ENCODE data around the gene LIMCH1. TPM values are rescaled to one million over a fixed set of nuclear protein-coding genes. Genes with fewer than 3 reads are reported as not detected.
A peak's percentile ranks its signal among the peaks of the same experiment; 100 is the strongest.

The LIMCH1 gene
- total RNA-seq, 1 donor from 2014 or later, result 7.1 TPM

DNA sequence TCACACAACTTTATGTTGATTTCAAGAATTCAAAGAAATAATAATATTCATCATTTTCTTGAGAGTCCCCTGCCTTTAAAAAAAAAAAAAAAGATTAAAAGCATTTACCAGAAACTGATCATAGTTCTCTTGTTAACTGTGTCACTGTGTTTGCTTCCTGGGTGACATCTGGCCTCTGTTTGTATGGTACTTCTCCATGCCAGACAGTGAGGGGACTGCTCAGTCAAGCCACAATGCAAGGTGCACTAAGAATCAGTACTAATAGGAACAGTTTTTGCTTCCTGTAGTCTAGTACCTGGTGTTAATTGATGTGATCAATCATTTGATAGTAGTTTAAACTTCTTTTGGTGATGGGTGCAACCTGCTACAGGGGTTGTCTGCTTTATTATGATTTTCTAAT, 133.0 kb downstream of the LIMCH1 start:
- Histone ChIP-seq H3K4me3 (ENCODE audit: insufficient read depth, low read depth, low read length) (no peak overlapping the region), H3K27ac (ENCODE audit: low read depth, low read length) (no peak overlapping the region), H3K36me3 (ENCODE audit: insufficient read depth, low read length) (no peaks in the 10 kb centered on the region), H3K4me2 (ENCODE audit: low read length) (no peak overlapping the region), H3K9me3 (ENCODE audit: insufficient read depth, low read depth, low read length) (no peaks in the 10 kb centered on the region), H3K27me3 (ENCODE audit: insufficient read depth, low read length) (no peaks in the 10 kb centered on the region), H3K4me1 (ENCODE audit: insufficient read depth, low read length) (no peaks in the 10 kb centered on the region), H2AFZ (ENCODE audit: low read depth, low read length) (no peak overlapping the region), H4K20me1 (ENCODE audit: insufficient read depth, low read length) (no peaks in the 10 kb centered on the region), H3K9ac (ENCODE audit: low read length) (no peak overlapping the region), H3K79me2 (ENCODE audit: insufficient read depth, low read length) (no peaks in the 10 kb centered on the region)
- FAIRE-seq (no peak), DNase-seq (ENCODE audit: low read depth) (no peak)
- Mint-ChIP-seq H3K27ac (ENCODE audit: unreplicated experiment) (no peak overlapping the region), H3K36me3 (ENCODE audit: low read depth, unreplicated experiment) (no peaks in the 10 kb centered on the region), H3K9me3 (ENCODE audit: unreplicated experiment) (no peaks in the 10 kb centered on the region), H3K4me1 (ENCODE audit: low read depth, unreplicated experiment) (no peaks in the 10 kb centered on the region), H3K27me3 (ENCODE audit: low read depth, unreplicated experiment) (no peaks in the 10 kb centered on the region), H3K4me3 (ENCODE audit: unreplicated experiment) (no peak overlapping the region)
- TF ChIP-seq EZH2 (IDR thresholded peaks at IDR 0.05; ENCODE audit: insufficient read depth, low read length), result no peak
- TF ChIP-seq, protein P1, sequence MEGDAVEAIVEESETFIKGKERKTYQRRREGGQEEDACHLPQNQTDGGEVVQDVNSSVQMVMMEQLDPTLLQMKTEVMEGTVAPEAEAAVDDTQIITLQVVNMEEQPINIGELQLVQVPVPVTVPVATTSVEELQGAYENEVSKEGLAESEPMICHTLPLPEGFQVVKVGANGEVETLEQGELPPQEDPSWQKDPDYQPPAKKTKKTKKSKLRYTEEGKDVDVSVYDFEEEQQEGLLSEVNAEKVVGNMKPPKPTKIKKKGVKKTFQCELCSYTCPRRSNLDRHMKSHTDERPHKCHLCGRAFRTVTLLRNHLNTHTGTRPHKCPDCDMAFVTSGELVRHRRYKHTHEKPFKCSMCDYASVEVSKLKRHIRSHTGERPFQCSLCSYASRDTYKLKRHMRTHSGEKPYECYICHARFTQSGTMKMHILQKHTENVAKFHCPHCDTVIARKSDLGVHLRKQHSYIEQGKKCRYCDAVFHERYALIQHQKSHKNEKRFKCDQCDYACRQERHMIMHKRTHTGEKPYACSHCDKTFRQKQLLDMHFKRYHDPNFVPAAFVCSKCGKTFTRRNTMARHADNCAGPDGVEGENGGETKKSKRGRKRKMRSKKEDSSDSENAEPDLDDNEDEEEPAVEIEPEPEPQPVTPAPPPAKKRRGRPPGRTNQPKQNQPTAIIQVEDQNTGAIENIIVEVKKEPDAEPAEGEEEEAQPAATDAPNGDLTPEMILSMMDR (IDR thresholded peaks at IDR 0.05; ENCODE audit: insufficient read depth, low read depth, low read length), result no peak

DNA sequence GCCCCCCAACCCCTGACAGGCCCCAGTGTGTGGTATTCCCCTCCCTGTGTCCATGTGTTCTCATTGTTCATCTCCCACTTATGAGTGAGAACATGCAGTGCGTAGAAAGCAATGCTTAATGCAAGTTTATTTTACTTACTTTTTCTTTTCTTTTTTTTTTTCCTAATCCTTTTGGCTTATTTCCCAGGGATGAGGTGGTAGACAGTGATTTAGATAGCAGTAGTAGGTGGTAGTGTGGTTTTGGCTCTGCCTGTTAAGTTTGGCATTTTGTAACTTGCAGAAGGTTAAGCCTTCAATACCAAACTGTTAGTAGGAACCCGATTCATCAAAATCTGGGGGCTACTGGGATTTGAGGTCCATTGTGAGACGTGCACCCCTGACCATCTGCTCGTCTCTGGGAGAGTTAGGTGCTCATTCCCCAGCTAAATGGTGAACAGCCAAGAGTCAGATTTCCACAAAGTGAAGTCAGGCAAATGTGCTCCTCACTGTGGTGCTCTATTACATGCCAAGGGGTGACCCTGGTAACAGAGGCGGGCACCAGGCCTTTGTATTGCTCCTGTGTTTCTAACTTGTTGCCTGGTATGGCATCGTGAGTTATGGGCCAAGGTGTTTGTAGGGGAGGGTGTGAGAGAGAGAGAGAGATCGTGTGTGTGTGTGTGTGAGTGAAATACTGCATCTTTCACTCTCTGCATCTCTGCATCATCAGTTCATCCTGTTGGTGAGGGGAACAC, 140.3 kb downstream of the LIMCH1 start:
- Histone ChIP-seq H3K4me2 (ENCODE audit: low read length) (no peak overlapping the region), H3K79me2 (ENCODE audit: insufficient read depth, low read length) (no peaks in the 10 kb centered on the region), H3K27me3 (ENCODE audit: insufficient read depth, low read length) (peaks cover 2% of the 10 kb centered on the region), H2AFZ (ENCODE audit: low read depth, low read length) (no peak overlapping the region), H3K4me3 (ENCODE audit: insufficient read depth, low read depth, low read length) (no peak overlapping the region), H3K36me3 (ENCODE audit: insufficient read depth, low read length) (no peaks in the 10 kb centered on the region), H3K4me1 (ENCODE audit: insufficient read depth, low read length) (no peaks in the 10 kb centered on the region), H3K9me3 (ENCODE audit: insufficient read depth, low read depth, low read length) (no peaks in the 10 kb centered on the region), H4K20me1 (ENCODE audit: insufficient read depth, low read length) (no peaks in the 10 kb centered on the region), H3K27ac (ENCODE audit: low read depth, low read length) (no peak overlapping the region), H3K9ac (ENCODE audit: low read length) (no peak overlapping the region)
- no peak overlapping the region for H3K4me3 Mint-ChIP-seq (ENCODE audit: unreplicated experiment)
- H3K9me3 Mint-ChIP-seq (ENCODE audit: unreplicated experiment), result no peaks in the 10 kb centered on the region
- H3K27ac Mint-ChIP-seq (ENCODE audit: unreplicated experiment), result no peak overlapping the region
- DNase-seq (ENCODE audit: low read depth) (peak; percentile 62), FAIRE-seq (no peak)
- H3K36me3 Mint-ChIP-seq (ENCODE audit: low read depth, unreplicated experiment), result peaks cover 1% of the 10 kb centered on the region
- peaks cover 32% of the 10 kb centered on the region for H3K4me1 Mint-ChIP-seq (ENCODE audit: low read depth, unreplicated experiment)
- no peaks in the 10 kb centered on the region for H3K27me3 Mint-ChIP-seq (ENCODE audit: low read depth, unreplicated experiment)
- TF ChIP-seq EZH2 (IDR thresholded peaks at IDR 0.05; ENCODE audit: insufficient read depth, low read length), result no peak
- TF ChIP-seq, protein P1 (IDR thresholded peaks at IDR 0.05; ENCODE audit: insufficient read depth, low read depth, low read length), result no peak

DNA sequence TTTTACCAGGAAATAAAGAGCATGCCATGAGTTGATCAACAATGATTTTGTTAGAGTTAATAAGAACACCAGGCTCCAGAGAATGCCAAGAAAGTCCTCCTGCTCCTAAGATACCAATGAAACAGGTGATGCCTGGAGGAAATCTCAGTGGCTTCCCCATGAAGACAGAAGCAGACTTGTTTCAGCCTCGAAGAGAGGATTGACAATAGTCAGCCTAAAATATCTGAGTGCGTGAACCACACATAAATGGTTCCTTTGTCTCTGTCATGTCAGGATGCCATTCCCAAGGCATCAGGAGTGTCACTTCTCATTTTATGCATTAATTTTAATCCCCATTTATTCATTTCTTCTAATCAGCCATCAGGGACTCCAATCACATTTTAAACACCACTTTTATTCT, 141.0 kb downstream of the LIMCH1 start:
- H3K36me3 ChIP-seq (ENCODE audit: insufficient read depth, low read length), result no peaks in the 10 kb centered on the region
- no peak overlapping the region for H3K27ac Mint-ChIP-seq (ENCODE audit: unreplicated experiment)

More for the DNA sequence above, 141.0 kb downstream of the LIMCH1 start:
- Histone ChIP-seq H3K4me1 (ENCODE audit: insufficient read depth, low read length) (no peaks in the 10 kb centered on the region), H3K4me3 (ENCODE audit: insufficient read depth, low read depth, low read length) (no peak overlapping the region), H3K9me3 (ENCODE audit: insufficient read depth, low read depth, low read length) (no peaks in the 10 kb centered on the region), H3K27me3 (ENCODE audit: insufficient read depth, low read length) (peaks cover 2% of the 10 kb centered on the region), H3K79me2 (ENCODE audit: insufficient read depth, low read length) (no peaks in the 10 kb centered on the region), H4K20me1 (ENCODE audit: insufficient read depth, low read length) (no peaks in the 10 kb centered on the region), H2AFZ (ENCODE audit: low read depth, low read length) (no peak overlapping the region), H3K9ac (ENCODE audit: low read length) (no peak overlapping the region), H3K4me2 (ENCODE audit: low read length) (no peak overlapping the region), H3K27ac (ENCODE audit: low read depth, low read length) (no peak overlapping the region)
- peaks cover 2% of the 10 kb centered on the region for H3K36me3 Mint-ChIP-seq (ENCODE audit: low read depth, unreplicated experiment)
- DNase-seq (ENCODE audit: low read depth) (no peak), FAIRE-seq (no peak)
- no peak overlapping the region for H3K4me3 Mint-ChIP-seq (ENCODE audit: unreplicated experiment)
- no peaks in the 10 kb centered on the region for H3K27me3 Mint-ChIP-seq (ENCODE audit: low read depth, unreplicated experiment)
- H3K9me3 Mint-ChIP-seq (ENCODE audit: unreplicated experiment), result no peaks in the 10 kb centered on the region
- H3K4me1 Mint-ChIP-seq (ENCODE audit: low read depth, unreplicated experiment), result peaks cover 32% of the 10 kb centered on the region
- TF ChIP-seq EZH2 (IDR thresholded peaks at IDR 0.05; ENCODE audit: insufficient read depth, low read length), result no peak
- TF ChIP-seq, protein P1 (IDR thresholded peaks at IDR 0.05; ENCODE audit: insufficient read depth, low read depth, low read length), result no peak
